NCI-H2029 treated with DMSO at 0.1 percent for 48 hours (cell line): Measurements from ENCODE around the gene FOXN3.
A peak's percentile ranks its signal among the peaks of the same experiment; 100 is the strongest.

Experiments
- DNase-seq: peaks from one replicate; lab custom pipeline; 2025; lab: John Stamatoyannopoulos, UW

The FOXN3 gene

DNA sequence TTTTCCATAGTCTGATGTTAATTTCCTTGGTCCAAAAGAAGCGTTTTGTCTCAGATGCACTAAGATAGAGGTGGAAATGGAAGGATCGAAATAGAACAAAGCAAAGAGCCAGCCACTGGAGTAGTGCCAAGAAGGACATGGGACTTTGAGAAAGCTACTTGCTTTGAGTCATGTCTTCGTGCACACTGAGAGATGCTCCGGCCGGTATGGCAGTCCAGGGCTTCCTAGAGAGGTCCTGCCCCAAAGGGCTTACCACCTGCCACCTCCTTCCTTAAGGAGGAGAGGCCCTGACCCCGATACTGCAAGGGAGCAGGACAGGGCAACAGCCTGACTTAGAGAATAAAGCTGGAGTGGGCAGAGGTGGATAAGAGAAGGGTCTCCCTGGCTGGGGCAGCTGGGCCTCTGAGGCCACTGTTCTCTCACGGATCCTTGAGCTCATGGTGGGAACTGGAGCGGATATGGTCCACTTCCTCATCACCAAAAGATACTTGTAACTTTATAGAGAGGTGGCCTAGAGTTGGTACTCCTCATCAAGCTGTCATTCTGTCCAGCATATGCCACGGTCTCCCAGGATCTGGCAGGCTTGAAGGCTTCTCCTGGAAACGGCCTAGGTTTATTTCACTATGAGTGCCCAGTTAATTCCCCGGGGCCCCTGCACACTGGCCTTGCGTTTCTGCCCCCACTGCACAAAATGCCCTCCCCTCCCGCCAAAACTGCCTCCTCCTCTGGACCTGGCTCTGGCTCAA, 57.4 kb downstream of the FOXN3 start:
- DNase-seq = no peak

DNA sequence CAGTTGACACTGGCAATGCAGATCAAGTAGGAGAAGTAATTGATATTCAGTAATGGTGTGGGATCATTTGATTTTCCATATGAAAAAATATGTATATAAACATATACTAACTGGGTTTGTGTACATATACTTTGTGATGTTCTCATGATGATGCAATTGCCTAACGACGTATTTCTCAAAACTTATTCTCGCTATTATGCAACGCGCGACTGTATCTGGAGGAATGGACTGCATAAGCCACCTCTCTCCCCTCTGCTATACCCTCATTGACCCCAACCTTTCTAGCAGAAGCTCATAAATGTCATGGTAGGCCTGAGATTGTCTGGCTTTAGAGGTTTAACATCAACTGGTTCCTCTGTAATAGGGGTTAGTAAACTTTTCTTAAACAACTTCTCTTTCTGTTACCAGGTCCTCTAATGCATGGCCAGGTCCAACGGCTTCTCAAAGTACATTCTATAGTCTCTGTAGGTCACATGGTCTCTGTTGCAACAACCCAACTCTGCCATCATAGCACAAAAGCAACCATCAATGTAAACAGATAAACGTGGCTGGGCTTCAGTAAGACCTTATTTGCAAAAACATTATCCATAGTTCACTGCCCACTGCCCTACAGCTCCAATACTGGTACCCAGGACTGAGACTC, 59.3 kb downstream of the FOXN3 start:
- DNase-seq = no peak

DNA sequence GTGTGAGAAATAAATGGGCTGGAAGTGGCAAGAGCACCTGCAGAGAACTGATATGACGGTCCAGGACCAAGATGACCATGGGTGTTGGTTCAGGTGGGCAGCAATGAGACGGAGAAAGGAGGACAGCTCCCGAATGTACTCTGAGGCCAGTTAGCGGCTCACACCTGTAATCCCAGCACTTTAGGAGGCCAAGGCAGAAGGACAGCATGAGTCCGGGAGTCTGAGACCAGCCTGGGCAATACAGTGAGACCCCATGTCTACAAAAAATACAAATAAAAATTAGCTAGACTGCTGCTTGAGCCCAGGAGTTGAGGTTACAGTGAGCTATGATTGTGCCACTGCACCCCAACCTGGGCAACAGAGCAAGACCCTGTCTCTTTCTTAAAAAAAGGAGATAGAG, 60.1 kb downstream of the FOXN3 start:
- DNase-seq = no peak

DNA sequence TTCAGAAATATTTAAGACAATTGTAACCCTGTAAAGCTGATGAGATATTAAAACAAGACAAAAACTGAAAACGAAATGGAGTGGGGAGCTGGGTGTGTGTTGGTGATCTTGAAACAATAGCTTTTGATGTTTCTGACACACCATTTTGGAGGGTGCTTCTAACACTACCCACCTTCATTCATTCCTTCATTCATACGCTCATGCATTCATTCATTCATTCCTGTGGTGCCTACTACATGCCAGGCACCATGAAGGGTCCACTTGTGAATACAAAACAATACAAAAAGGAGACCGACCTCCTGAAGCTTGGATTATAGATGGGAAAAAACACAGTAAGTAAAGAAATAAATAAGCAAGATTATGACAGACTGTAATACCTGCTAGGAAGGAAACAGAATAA, 60.5 kb downstream of the FOXN3 start:
- DNase-seq = no peak

DNA sequence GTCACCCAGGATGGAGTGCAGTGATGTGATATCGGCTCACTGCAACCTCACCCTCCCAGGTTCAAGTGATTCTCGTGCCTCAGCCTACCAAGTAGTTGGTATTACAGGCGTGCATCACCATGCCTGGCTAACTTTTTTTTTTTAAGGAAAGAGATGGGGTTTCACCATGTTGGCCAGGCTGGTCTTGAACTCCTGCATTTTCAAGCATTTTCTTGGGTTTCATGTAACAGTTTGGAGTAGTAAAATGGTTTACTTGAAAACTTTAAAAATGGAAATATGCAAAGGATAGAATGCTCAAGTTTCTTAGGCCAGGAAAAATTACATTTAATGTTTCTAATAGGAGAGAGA, 63.3 kb downstream of the FOXN3 start:
- no peak for DNase-seq

DNA sequence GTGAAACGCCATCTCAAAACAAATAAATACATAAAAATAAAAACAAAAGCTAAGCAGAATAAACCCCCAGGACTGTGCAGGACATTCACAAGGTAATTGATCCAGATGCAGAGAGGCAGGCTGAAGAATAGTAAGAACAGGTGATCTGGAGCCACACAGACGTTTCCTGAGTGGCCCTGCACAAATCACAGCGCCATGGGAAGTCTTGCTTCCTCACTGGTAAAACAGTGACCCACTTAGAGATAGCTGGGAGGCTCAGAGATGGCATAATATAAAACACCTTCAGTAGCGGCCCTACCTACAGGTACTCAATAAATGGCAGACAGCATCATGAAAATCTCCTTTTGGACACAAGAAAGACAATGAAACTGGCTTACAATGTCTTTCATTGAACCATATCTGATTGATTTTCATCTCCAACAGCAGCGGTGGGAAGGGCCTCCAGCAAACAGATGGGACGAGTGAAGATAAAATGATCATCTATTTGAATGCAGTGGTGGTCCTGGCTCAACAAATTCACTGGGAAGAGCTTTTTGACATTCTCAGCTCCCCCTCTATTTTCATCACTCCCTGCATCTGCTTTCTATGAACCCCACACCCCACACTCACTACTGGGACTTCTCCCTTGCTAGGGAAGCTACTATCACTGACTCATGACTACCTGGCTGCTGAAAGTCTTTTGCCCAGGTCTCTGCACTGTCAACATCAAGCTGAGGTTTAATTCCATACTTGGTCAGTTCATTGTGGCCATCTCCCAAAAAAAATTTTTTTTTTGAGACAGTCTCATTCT, 63.9 kb downstream of the FOXN3 start:
- no peak for DNase-seq

DNA sequence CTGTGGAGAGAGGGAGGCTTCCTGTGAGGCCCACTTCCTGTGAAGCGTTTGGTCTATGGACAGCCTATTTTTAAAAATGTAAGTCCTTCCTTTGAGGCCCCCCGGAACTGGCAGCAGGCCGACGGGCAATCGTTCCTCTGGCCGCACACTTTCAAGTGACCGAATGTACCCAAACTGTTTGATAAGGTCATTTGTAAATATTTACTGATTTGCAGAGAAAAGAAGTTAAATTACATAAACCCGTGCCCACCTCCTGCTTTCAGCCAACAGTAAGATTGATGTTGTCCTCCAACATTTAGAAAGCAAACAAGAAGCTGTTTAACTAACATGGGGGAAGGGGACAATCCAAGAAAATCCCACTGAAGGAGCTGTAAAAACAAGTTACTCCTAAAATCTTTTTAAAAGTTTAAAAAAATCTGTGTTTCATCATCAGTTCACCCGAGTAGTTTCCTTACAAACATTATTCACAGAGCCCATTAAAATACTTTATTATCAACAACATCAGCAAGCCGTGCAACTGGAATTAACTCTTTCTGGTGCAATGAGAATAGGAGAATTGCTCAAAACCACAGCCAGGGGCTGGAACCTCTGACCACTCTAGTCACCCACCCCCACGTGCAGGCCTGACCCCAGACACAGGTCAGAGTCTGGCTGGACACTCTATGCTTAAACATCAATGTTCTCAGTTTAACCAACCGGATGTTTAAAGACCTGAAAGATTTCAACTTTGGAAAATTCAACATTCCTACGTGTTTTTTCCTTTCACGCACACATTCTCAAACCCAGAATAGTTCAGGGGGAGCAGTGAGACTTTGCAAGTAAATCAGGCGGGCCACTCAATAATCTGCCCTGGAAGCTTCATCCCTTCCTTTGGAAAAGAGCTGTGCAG, 65.3 kb downstream of the FOXN3 start:
- DNase-seq = no peak

DNA sequence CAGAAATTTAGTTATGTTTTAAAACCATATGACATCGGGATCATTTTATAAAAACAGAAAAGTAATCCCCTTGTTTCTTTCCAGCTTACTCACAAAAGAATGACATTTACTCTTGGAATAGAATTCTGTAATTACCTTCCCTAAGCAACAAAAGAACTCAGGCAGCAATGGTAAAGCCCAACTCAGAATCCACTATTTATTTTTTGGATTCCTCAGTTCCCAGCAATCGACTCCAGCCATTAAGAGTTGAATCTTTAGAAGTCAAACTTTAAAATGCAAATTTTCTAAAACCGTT, 65.9 kb downstream of the FOXN3 start:
- DNase-seq = no peak

DNA sequence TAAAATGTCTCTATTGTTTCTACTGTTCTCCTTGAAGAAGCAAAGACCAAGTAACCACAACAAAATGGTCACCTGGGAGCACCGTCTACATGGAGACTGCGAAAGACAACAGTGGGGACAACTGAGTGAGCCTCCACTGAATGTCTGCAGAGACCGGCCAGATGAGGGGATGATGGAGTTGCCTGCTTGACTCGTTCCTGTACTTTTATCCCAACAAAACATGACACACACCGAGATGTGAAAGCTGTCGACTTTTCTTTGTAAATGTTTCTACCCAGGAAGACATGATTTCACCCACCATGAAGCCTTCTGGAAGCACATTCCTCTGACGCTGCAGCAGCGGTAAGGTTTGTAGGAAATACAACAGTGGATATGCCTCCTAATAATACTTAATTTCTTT, 66.9 kb downstream of the FOXN3 start:
- DNase-seq = no peak

DNA sequence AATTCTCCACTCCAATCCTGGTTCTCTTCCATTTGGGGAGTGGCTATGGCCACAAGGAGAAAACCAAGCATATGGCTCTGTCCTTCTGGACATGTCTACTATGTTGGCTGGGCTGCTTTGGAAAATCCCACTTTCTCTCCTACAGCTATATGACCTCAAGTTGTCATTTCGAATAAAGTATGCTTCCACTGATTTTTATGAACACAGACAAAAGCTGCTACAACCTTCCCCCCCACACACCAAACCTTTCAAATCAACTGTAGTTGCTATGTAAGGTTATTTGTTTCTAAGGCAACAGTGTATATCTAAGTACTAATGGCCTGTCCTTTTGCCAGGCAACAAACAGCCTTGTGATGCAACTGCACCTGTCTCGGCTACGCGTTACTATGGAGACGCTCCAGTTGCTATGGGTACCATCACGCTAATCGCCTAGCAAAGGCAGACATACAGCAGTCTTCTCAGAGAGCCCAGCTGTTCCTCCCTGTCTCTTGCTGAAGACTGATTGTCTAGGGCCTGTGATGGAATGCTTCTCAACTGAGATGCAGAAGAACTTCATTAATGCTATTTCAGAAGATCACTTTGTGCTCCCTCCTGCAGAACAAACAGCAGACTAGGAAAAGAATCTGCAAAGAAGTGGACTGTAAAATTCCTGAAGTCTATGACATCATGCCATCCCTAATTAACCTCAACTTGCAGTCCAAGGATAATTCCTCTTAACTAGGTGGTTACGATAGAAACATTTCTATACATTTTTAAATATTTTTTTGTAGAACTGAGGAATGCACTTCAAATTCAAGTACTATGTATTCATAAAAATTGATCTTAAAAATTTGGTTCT, 67.6 kb downstream of the FOXN3 start:
- DNase-seq = peak; percentile 66

DNA sequence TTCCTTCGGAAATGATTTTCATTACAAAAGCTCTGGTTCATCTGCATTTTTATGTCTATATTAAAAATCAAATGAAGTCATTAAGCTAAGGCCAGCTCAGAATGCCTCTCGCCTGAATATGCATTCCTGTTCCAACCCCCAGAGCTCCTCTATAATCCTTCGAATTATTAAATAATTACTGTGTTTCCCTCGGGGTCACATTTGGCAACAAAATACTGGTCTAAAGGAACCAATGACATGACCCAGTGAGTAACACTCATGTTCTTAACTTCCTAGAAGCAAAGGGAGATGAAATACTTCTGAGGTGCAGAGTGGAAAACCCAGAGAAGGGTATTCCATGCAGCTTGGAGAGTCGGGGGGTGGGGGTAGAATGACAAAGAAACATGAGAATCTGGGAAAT, 68.3 kb downstream of the FOXN3 start:
- DNase-seq = no peak

DNA sequence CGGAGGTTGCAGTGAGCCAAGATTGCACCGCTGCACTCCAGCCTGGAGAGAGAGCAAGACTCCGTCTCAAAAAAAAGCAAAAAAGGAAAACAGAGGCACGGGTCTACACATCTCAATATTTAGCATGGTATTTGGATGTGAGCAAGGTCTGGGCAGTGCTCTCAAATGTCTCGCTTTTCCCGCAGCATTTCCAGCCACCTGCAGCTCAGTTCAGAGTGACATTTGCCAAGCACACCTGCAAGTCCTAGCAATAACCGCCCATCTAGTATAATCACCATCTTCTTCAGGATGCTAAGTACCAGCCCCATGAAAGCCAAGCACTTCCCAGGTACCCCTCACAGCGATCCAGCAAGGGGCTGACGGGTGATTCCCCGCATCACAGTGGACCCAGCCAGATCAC, 69.1 kb downstream of the FOXN3 start:
- no peak for DNase-seq

DNA sequence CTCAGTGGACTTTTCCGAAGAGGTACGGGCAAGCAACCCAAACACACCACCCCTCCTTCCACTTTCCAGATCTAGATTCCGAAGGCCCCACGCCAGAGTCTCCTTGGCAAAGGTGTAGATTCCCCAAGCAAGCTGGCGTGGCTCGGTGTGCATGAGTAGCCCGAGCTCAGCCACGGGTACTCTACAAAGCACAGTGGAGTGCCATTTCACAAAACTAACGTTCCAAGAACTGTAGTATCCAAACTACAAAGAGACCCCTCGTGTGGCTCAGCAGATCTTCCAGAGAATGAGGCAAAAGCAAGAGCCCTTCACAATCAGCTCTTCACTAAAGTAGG, 72.1 kb downstream of the FOXN3 start:
- no peak for DNase-seq

DNA sequence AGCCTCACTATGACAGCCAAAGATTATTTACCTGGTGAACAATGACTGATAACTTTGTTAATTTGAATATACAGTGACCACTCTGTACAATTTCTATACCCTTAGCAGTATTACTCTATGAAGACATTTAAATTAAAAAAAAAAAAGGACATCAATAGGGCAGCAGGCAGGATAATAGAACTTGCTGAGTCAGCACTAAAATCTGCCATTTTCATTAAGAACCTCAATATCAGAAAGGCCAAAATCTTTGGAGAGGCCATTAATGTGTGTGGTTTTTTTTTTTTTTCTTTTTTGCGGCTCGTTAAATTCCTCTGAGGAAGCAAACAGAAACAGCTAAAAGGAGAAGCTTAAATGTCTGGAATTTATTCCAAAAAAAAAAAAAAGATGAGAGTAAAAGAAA, 73.7 kb downstream of the FOXN3 start:
- DNase-seq = no peak

DNA sequence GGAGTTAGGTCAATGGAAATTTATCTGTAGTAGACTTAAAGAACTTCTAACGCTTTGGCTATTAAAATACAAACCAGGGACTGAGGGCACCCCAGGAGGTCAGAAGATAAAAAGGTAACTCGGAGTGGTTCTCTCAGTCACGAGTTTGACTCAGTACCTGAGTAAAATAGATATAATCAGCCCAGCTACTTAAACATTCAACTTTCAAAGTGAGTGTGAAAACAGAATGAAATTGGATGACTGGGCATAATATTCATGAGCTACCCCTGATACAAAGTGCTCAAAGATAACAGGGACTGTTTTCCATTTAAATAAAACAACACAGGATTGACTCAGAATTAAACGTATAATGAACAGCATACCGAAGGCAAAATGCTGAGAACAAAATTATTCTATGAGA, 75.0 kb downstream of the FOXN3 start:
- no peak for DNase-seq

DNA sequence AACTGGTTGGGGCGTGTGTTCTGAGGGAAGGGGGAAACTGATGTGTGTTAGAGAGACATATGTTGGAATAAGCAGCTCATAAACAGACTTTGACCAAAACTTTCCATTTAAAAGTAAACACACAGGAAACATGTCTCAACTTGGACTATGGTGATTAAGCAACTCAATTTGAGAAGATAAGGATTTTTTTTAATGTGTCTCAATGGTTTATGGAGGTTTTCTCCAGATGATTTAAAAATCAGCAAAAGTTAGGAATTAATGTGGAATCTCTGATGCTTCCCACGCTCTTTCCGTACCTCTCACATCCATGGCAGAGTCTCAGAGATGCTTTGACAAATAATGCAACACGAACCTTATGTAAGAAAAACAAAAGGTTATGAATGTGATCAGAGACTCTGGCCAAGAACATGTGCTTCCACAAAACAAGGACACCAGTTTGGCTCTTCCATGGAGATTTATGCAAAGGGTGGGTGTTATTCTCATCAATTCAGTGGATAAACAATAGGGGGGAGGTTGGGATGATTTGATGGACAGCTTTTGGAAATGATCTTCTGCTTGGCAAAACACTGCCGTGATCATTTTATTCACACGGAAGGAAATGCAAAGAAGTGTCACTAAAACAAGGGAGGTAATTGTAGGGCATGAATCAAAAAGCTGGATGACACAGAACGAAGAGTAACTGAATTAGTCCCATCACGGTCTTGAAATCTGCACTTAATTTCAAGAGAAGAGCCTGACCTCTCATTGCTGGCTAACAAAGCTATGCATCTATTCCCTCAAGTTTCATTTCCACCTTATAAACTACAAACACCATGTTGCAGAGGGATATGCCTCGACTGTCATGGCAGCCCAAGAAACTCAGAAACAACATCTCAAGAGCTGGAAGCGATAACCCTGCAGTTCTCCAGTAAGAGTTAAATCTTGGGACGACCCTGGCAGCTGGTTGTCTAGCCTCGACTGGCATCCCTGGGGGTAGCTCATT, 76.5 kb downstream of the FOXN3 start:
- DNase-seq = no peak

DNA sequence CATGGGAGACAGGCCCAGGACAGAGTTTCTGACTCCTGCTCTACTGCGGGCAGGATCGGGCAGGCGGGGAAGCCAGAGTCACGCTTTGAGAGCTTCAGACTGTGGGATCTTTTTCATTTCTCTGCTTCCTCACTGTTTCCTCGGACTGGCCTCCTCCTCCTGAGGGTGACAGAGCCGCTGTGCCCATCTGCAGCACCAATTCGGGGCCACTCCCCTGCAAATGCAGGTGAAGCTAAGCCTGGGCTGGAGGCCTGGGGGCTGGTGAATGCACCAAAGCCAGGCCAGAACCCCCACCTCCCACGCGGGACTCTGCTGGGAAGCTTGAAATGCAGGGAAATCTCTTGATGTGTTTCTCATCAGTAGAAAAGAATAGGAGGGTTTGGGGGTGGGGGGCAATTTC, 77.5 kb downstream of the FOXN3 start:
- DNase-seq = no peak

DNA sequence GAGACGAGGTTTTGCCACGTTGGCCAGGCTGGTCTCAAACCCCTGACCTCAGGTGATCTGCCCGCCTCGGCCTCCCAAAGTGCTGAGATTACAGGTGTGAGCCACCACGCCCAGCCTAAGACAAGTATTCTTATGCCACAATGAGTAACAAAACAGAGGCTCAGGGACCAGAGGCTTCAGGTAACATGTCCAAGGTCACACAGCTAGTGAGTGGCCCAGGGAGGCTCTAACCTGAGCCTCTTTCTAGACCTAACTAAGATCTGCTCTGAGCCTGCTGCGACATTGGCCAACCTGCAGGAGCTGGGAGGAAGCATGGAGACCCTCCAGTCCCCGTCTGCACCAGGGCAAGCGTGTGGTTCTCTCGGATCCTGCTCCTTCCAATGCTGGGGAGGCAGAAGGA, 77.9 kb downstream of the FOXN3 start:
- DNase-seq = no peak

DNA sequence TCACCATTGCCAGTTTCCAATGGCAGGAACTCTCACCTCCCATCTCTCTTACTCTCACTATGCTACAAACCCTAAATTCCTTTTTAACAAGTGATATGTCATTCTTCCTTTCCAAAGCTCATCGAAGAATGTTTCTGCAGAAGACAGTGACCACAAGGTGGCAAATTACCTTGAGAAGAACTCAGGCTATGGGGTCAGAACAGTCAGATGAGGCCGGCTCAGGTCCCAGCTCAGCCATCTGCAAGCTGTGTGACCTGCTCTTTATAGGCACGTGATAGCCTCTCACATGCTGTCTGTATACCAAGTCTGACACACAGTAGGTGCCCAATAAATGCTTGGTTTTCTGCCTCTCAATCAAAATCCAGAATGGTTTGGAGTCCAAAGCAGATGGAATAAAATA, 80.7 kb downstream of the FOXN3 start:
- no peak for DNase-seq

DNA sequence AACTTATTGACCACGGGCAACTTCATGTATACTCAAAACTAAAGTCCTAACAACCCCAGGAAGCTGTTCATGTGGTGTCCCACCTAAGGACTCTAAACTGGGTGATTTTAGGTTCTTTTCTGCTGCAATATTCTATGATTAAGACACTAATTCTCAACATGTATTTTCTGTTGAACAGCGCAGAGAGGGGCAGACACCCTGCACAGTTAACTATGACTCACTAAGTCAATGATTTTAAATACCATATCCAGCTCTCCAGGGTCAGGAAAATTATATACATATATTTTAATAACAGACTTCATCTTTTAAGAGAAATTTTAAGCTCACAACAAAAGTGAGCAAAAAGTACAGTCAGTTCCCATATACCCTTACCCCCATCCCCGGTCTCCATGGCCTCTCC, 85.0 kb downstream of the FOXN3 start:
- DNase-seq = no peak

DNA sequence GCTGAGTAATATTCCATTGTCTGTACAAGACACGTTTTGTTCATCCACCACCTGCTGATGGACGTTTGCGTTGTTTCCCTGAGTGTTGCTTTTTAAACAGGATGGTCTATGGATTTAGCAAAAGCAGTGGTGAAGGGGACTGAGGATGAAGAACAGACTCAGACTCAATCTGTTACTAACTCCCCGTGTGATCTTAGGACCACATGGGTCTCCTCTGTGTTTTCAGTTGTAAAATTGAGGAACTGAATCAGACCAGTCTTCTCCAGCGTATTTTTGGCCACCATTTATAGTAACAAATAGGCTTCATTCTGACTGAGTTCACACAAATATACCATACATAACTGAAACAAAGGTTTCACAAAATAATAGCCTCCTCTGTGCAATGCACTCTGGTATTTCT, 85.6 kb downstream of the FOXN3 start:
- no peak for DNase-seq
